IPS-18a (cell line): Measurements from ENCODE around the gene CTSW.

Source experiments
- H3K27ac ChIP-seq: one replicate; pipeline ENCODE4 v1.5.1; 2013; ENCODE audit warnings: low read length
- H3K27me3 ChIP-seq: one replicate; pipeline ENCODE4 v1.6.1; 2013; ENCODE audit warnings: mild to moderate bottlenecking, low read length; ENCODE audit not compliant: control insufficient read depth, insufficient read depth
- H3K36me3 ChIP-seq: one replicate; pipeline ENCODE4 v1.6.1; 2013; ENCODE audit warnings: low read depth, low read length; ENCODE audit not compliant: control insufficient read depth
- H3K4me1 ChIP-seq: one replicate; pipeline ENCODE4 v1.6.1; 2013; ENCODE audit warnings: low read depth, low read length; ENCODE audit not compliant: control insufficient read depth
- H3K4me3 ChIP-seq: one replicate; pipeline ENCODE4 v1.5.1; 2013; ENCODE audit warnings: low read length
- H3K9ac ChIP-seq: one replicate; pipeline ENCODE4 v1.6.1; 2013; ENCODE audit warnings: mild to moderate bottlenecking, low read length, moderate library complexity
- H3K9me3 ChIP-seq: one replicate; pipeline ENCODE4 v1.6.1; 2013; ENCODE audit warnings: low read depth, low read length; ENCODE audit not compliant: control insufficient read depth

CTSW gene

DNA sequence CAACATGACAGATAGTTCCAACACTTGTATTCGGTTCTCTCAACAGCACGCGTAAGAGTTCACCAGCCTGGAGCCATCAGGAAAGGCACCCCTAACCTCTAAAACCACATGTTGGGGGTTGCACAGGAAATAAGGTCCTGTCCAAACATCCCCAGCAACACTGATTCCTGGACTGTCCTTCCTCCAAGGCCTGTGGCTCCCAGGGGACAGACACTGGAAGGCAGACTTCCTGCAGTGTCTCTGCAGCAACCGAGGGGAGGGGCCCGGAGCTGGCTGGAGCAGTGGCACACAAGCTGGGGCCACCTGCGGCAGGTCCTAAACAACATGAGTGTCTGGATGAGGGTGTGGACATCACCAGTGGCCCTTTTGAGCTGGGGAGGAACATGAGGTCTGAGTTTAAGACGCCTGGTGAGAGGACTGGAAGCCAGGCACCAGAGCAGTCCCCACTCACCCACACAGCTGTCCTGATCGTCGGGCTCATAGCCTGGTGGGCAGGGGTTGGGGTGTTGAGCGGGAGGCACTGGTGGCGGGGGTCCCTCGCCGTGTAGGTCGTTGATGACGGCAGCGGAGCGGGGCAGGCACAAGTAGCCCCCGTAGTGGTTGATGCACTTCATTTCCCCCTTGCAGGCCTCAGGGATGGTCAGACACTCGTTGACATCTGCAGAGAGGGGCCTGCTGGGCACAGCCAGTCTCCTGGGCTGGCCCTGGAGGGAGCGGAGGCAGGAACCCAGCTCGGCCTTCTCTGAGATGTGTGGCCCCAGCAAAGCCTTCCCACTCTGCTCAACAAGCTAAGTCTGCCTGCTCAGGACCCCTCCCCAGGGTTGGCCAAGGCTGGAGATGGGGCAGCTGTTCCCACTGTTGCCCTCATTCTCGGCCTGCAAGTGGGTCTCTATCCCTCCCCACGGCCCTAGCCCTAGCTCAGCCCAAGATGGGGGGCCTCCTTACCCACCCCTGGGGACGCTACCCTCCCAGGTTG, 8.6 kb upstream of the CTSW start:
- Histone ChIP-seq H3K4me3 (no peak overlapping the region), H3K9me3 (no peaks in the 10 kb centered on the region), H3K4me1 (peaks cover 4% of the 10 kb centered on the region), H3K27ac (no peak overlapping the region), H3K27me3 (peaks cover 17% of the 10 kb centered on the region), H3K36me3 (no peaks in the 10 kb centered on the region), H3K9ac (no peak overlapping the region)

DNA sequence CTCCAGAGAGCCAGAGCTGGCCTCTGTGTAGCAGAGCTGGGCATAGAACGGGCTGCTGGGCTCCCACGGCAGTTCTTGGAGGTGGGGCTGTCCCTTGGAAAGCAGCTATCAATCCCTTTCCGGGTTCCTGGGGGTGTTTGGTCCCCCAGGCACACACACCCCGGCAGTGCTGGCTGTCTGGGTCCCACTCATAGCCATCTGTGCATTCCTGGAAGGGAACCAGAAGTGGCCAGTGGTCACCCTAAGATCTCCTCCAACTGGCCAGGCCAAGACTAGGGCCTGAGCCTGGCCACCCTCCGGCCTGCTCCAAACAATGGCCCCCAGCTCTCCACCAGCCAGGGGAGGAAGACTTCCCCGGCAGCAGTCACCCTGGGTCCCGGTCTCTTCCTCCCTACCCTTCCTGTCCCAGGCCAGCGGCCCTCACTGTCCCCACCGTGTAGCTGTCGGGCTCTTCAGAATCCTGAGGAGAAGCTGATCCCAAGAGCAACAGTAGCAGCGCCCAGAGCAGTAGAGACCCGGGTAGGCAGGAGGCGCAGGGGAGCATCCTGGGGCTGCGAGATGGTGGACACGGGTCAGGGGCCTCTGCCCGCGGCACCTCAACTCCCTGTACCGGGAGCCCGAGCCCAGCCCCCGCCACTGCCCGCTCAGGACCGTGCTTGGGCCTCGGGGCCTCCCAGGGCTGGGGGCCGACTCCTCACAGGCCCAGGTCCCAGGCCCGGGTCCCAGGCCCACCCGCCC, 7.7 kb upstream of the CTSW start:
- Histone ChIP-seq H3K4me3 (peak overlapping the region; percentile 13), H3K27ac (no peak overlapping the region), H3K27me3 (peaks cover 17% of the 10 kb centered on the region), H3K4me1 (peaks cover 4% of the 10 kb centered on the region), H3K9me3 (no peaks in the 10 kb centered on the region), H3K9ac (no peak overlapping the region), H3K36me3 (no peaks in the 10 kb centered on the region)

- no peak within 1 kb of the TSS for H3K27ac ChIP-seq
- peaks cover 4% of the 10 kb centered on the region for H3K4me1 ChIP-seq
- H3K27me3 ChIP-seq: peaks cover 17% of the 10 kb centered on the region
- H3K9ac ChIP-seq: peak within 1 kb of the TSS; percentile 22
- no peaks in the 10 kb centered on the region for H3K9me3 ChIP-seq
- no peaks in the 10 kb centered on the region for H3K36me3 ChIP-seq
- peak within 1 kb of the TSS; percentile 75 for H3K4me3 ChIP-seq
These were observed 6.9 kb upstream of the CTSW start, which contains the start of gene EFEMP2 for GRCh38 chr11:65872586-65873317. EFEMP2 (minus strand) TSS chr11:65872800; CDS start chr11:65872354, 446 bp downstream.

- peak overlapping the region; percentile 22 for H3K9ac ChIP-seq
- peaks cover 4% of the 10 kb centered on the region for H3K4me1 ChIP-seq
- H3K36me3 ChIP-seq: no peaks in the 10 kb centered on the region
- no peaks in the 10 kb centered on the region for H3K9me3 ChIP-seq
- no peak overlapping the region for H3K27ac ChIP-seq
- peak overlapping the region; percentile 75 for H3K4me3 ChIP-seq
- H3K27me3 ChIP-seq: peaks cover 17% of the 10 kb centered on the region
These were observed 6.1 kb upstream of the CTSW start for GRCh38 chr11:65873318-65874156.

- Histone ChIP-seq H3K27ac (no peak overlapping the region), H3K9ac (no peak overlapping the region), H3K4me1 (no peaks in the 10 kb centered on the region), H3K4me3 (no peak overlapping the region), H3K36me3 (peaks cover 17% of the 10 kb centered on the region), H3K9me3 (no peaks in the 10 kb centered on the region), H3K27me3 (no peaks in the 10 kb centered on the region)
These were observed 390 bp downstream of the CTSW start for GRCh38 chr11:65880027-65880426.

- H3K4me3 ChIP-seq: no peak overlapping the region
- H3K4me1 ChIP-seq: no peaks in the 10 kb centered on the region
- no peak overlapping the region for H3K27ac ChIP-seq
- H3K9me3 ChIP-seq: no peaks in the 10 kb centered on the region
- no peak overlapping the region for H3K9ac ChIP-seq
- H3K27me3 ChIP-seq: no peaks in the 10 kb centered on the region
- H3K36me3 ChIP-seq: peaks cover 25% of the 10 kb centered on the region
These were observed 1.3 kb downstream of the CTSW start for GRCh38 chr11:65880844-65881421.

DNA sequence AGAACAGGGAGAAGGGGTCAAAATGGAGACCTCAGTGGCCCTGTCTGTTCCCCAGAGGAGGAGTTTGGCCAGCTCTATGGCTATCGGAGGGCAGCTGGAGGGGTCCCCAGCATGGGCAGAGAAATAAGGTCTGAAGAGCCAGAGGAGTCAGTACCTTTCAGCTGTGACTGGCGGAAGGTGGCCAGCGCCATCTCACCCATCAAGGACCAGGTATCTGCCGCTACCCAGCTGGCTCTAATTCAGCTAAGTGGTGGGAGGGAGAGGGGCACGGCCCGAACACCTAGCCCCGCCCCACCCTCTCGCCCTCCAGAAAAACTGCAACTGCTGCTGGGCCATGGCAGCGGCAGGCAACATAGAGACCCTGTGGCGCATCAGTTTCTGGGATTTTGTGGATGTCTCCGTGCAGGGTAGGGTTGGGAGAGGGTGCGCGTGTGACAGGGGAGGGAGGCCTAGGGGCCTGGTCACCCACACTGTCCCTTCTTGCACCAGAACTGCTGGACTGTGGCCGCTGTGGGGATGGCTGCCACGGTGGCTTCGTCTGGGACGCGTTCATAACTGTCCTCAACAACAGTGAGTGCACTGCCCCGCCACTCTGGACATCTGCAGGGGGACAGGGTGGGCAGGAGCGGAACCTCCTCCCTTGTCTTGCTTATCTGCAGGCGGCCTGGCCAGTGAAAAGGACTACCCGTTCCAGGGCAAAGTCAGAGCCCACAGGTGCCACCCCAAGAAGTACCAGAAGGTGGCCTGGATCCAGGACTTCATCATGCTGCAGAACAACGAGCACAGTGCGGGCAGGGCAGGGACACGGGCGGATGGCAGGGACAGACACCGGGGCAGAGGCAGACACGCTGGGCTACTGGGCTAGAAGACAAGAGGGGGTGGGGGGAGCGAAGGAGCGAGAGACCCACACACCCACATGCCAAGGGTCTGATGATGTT, 2.8 kb downstream of the CTSW start:
- no peaks in the 10 kb centered on the region for H3K4me1 ChIP-seq
- H3K9me3 ChIP-seq: no peaks in the 10 kb centered on the region
- no peak overlapping the region for H3K4me3 ChIP-seq
- H3K9ac ChIP-seq: no peak overlapping the region
- H3K27ac ChIP-seq: no peak overlapping the region
- H3K36me3 ChIP-seq: peaks cover 32% of the 10 kb centered on the region
- no peaks in the 10 kb centered on the region for H3K27me3 ChIP-seq

DNA sequence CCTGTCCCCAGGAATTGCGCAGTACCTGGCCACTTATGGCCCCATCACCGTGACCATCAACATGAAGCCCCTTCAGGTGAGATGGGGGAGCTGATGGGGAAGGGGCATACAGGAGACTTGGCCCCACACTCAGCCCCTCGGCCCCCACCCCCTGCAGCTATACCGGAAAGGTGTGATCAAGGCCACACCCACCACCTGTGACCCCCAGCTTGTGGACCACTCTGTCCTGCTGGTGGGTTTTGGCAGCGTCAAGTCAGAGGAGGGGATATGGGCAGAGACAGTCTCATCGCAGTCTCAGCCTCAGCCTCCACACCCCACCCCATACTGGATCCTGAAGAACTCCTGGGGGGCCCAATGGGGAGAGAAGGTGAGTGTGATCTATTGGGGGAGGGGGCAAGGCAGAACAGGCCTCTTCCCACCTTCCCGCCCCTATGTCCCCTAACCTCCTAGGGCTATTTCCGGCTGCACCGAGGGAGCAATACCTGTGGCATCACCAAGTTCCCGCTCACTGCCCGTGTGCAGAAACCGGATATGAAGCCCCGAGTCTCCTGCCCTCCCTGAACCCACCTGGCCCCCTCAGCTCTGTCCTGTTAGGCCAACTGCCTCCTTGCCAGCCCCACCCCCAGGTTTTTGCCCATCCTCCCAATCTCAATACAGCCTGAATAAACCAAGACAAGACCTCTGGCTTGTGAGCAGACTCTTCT, 3.6 kb downstream of the CTSW start:
- Histone ChIP-seq H3K27me3 (no peaks in the 10 kb centered on the region), H3K9me3 (no peaks in the 10 kb centered on the region), H3K4me1 (no peaks in the 10 kb centered on the region), H3K9ac (no peak overlapping the region), H3K36me3 (peaks cover 32% of the 10 kb centered on the region), H3K27ac (no peak overlapping the region), H3K4me3 (no peak overlapping the region)

DNA sequence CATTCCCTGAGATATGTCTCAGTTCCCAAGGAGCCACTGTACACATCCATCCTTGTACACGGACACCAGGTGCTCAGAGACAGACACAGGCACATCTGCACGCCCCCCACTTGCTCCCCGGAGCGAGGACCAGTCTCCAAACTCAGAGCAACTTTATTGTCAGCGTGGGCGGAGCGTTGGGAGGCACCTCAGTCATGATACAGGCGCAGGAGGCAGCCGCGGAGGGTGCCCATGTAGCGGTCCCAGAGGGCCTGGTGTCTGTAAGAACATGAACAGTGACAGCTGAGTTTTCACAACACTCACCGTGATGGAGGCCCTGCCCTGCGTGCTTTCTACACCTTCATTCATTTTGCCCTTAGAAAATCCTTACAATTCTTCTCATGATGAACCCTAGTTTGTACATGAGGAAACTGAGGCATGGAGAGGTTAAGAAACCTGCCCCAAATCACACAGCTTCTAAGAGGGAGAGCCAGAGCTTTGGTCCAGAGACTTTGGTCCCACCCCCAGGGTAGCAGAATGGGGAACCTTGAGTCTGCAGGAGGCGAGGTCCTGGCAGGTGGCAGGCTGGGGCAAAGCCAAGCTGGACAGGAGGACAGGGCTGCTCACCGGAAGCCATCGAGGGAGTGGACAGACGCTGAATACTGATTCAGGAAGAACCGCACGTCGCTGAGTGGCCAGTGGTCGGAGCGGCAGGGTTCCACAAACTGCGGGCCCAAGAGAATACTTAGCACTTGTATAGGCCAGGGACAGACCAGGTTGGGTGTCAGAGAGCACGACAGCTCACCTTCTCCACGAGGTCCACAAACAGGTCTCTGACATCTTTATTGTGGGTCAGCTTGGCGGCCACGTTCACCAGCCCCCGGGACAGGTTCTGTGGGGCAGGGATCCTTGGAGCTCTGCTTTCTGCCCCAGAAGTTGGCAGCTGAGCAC, 4.4 kb downstream of the CTSW start:
- Histone ChIP-seq H3K4me1 (no peaks in the 10 kb centered on the region), H3K9me3 (no peaks in the 10 kb centered on the region), H3K4me3 (no peak overlapping the region), H3K36me3 (peaks cover 32% of the 10 kb centered on the region), H3K27me3 (peaks cover 2% of the 10 kb centered on the region), H3K27ac (no peak overlapping the region), H3K9ac (no peak overlapping the region)
